NCI-H1694 (cell line): Measurements from ENCODE around the gene SERPINA10.
A peak's percentile ranks its signal among the peaks of the same experiment; 100 is the strongest.
"Not testable (repeated sequence)": the region's sequence is repeated elsewhere in the genome, so short reads cannot be mapped to it uniquely, and the experiment has no call there.

ENCODE experiments used
- DNase-seq: peaks from one replicate; lab custom pipeline; 2025; lab: John Stamatoyannopoulos, UW

SERPINA10 gene

GRCh38 chr14:94313991-94314655 lies 21.1 kb upstream of the SERPINA10 start:
- DNase-seq = no peak

GRCh38 chr14:94312481-94313246 lies 19.6 kb upstream of the SERPINA10 start:
- DNase-seq = no peak

GRCh38 chr14:94310248-94310647 lies 17.2 kb upstream of the SERPINA10 start:
- DNase-seq = no peak

GRCh38 chr14:94309721-94310120 lies 16.7 kb upstream of the SERPINA10 start:
- DNase-seq = no peak

GRCh38 chr14:94307410-94307992 lies 14.4 kb upstream of the SERPINA10 start:
- DNase-seq = peak; percentile 64

GRCh38 chr14:94306047-94306978 lies 13.2 kb upstream of the SERPINA10 start:
- DNase-seq = no peak

- DNase-seq = no peak
Observed at GRCh38 chr14:94305620-94306019, 12.6 kb upstream of the SERPINA10 start.

GRCh38 chr14:94304243-94304642 lies 11.2 kb upstream of the SERPINA10 start:
- no peak for DNase-seq

GRCh38 chr14:94303111-94303510 lies 10.0 kb upstream of the SERPINA10 start:
- no peak for DNase-seq

- DNase-seq = no peak
Observed at GRCh38 chr14:94298130-94298529, 5.1 kb upstream of the SERPINA10 start.

GRCh38 chr14:94296181-94296545 lies 3.1 kb upstream of the SERPINA10 start:
- DNase-seq = not testable (repeated sequence)

GRCh38 chr14:94295360-94296180 lies 2.5 kb upstream of the SERPINA10 start:
- DNase-seq = no peak

- DNase-seq = no peak
Observed at GRCh38 chr14:94293578-94293924, 483 bp upstream of the SERPINA10 start.

- DNase-seq = no peak
Observed at GRCh38 chr14:94292526-94292871, 569 bp downstream of the SERPINA10 start.

- no peak for DNase-seq
Observed at GRCh38 chr14:94291906-94292525, 1.1 kb downstream of the SERPINA10 start.

GRCh38 chr14:94291159-94291905 lies 1.7 kb downstream of the SERPINA10 start:
- DNase-seq = no peak

- DNase-seq = no peak
Observed at GRCh38 chr14:94290197-94290596, 2.9 kb downstream of the SERPINA10 start.

GRCh38 chr14:94288610-94289465 lies 4.2 kb downstream of the SERPINA10 start:
- DNase-seq = no peak

- no peak for DNase-seq
Observed at GRCh38 chr14:94285158-94285557, 7.9 kb downstream of the SERPINA10 start.
